Subcutaneous abdominal adipose tissue (tissue), 5 donors: ENCODE measurements around the gene SSC4D.
"Not testable (repeated sequence)": the region's sequence is repeated elsewhere in the genome, so short reads cannot be mapped to it uniquely, and the experiment has no call there.

Source experiments
- H3K27ac ChIP-seq: one replicate; pipeline ENCODE4 v1.7.0; 2013; ENCODE audit warnings: low read depth, mild to moderate bottlenecking, inconsistent platforms, low read length, moderate library complexity
- H3K27me3 ChIP-seq, 5 donors: one replicate each; pipeline ENCODE4 v1.7.0; 2013; ENCODE audit warnings: low read length in 5 of 5, inconsistent platforms in 1 of 5; ENCODE audit not compliant: control insufficient read depth in 5 of 5, insufficient read depth in 4 of 5
- H3K36me3 ChIP-seq, 5 donors: one replicate each; pipeline ENCODE4 v1.7.0; 2013; ENCODE audit warnings: low read length in 5 of 5; ENCODE audit not compliant: control insufficient read depth in 5 of 5, insufficient read depth in 5 of 5
- H3K4me1 ChIP-seq, 5 donors: one replicate each; pipeline ENCODE4 v1.7.0; 2013; ENCODE audit warnings: low read length in 5 of 5, mild to moderate bottlenecking in 3 of 5, moderate library complexity in 1 of 5; ENCODE audit not compliant: control insufficient read depth in 5 of 5, insufficient read depth in 5 of 5
- H3K4me3 ChIP-seq, 5 donors: one replicate each; pipeline ENCODE4 v1.7.0; 2013; ENCODE audit warnings: low read length in 5 of 5, low read depth in 1 of 5
- H3K9ac ChIP-seq, 5 donors: one replicate each; pipeline ENCODE4 v1.7.0; 2013; ENCODE audit warnings: low read length in 5 of 5, mild to moderate bottlenecking in 4 of 5, moderate library complexity in 3 of 5
- H3K9me3 ChIP-seq, 5 donors: one replicate each; pipeline ENCODE4 v1.7.0; 2013; ENCODE audit warnings: low read length in 5 of 5; ENCODE audit not compliant: control insufficient read depth in 5 of 5
- donor health status: healthy.
- donor health status: healthy.
- donor health status: healthy.
- donor health status: healthy.
- donor health status: healthy.

The SSC4D gene

DNA sequence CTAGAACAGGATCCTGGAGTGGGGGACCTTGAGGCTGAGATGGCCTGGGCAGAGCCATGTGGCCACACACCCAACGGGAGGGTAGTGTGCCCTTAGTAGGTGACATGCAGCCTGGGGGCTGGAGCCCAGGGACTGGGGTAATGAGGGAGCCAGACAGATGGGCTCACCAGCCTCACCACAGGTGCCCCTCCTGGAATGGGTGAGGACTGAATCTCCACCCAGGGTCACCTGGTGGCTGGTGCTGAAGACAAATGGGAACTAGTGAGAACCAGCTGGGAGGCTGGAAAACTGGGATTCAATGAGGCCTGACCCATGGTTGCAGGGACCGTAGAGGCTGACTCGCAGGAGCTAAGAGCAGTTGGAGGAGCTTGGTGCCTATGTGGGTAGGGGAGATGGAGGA is 21.3 kb upstream of the SSC4D start:
- Histone ChIP-seq H3K36me3 (peaks cover 0 to 3% (median 0%) of the 10 kb centered on the region in 5 donors), H3K9ac (no peak overlapping the region), H3K4me3 (no peak overlapping the region), H3K27ac (no peak overlapping the region), H3K9me3 (no peaks in the 10 kb centered on the region), H3K4me1 (peaks cover 0 to 8% (median 5%) of the 10 kb centered on the region in 5 donors), H3K27me3 (no peaks in the 10 kb centered on the region)

DNA sequence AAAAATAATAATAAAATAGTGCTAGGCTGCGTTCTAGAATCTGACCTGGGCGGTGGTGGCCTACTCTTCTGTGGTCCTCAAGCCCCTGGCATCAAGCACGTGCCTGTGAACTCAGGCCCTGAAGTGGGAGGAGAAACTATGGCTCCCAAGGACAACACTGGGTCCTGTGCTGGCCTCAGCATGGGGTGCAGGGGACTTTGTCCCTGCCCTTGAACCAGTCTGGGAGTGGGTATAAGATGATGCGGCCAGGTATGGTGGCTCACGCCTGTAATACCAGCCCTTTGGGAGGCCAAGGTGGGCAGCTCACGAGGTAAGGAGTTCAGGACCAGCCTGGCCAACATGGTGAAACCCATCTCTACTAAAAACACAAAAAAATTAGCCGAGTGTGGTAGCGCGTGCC is 20.7 kb upstream of the SSC4D start:
- Histone ChIP-seq H3K36me3 (peaks cover 0 to 3% (median 0%) of the 10 kb centered on the region in 5 donors), H3K27ac (no peak overlapping the region), H3K27me3 (no peaks in the 10 kb centered on the region), H3K4me3 (no peak overlapping the region), H3K9me3 (no peaks in the 10 kb centered on the region), H3K9ac (no peak overlapping the region), H3K4me1 (peaks cover 0 to 8% (median 5%) of the 10 kb centered on the region in 5 donors)

DNA sequence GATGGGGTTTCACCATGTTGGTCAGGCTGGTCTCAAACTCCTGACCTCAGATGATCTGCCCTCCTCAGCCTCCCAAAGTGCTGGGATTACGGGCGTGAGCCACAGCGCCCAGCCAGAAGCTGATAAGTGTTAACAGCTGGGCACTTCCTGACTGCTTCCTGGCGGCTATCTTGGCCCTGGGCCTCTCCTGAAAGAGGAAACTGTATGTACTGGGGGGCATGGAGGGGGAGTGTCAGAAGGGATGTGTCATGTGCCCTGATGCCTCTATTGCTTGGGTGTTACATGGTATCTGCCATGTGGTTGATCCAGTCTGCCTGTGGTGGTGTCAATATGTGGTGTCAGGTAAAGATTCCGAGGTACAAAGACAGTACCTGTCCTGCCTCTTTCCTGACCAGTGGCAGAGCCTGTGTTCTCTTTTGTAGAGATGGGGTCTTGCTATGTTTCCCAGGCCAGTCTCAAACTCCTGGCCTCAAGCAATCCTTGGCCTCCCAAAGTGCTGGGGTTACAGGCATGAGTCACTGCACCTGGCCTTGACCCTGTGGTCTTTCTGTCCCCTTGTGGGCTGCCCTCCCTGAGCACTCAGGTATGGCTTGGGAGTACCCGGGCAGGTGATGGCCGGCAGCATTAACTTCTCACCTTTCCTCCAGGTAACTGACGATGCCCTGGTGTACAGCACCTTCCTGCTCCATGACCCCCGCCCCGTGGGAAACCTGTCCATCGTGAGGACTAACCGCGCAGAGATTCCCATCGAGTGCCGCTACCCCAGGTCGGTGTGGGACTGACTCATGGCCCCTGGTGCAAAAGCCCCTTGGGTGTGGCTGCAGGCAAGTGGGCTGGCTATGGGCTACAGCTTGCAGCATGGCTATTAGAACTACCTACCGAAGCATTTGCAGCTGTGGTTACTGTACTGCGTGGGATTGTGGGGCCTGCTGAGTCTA is 19.6 kb upstream of the SSC4D start:
- Histone ChIP-seq H3K9me3 (no peaks in the 10 kb centered on the region), H3K9ac (no peak overlapping the region), H3K36me3 (no peaks in the 10 kb centered on the region), H3K4me1 (peaks cover 0 to 8% (median 5%) of the 10 kb centered on the region in 5 donors), H3K4me3 (no peak overlapping the region), H3K27ac (no peak overlapping the region), H3K27me3 (no peaks in the 10 kb centered on the region)

DNA sequence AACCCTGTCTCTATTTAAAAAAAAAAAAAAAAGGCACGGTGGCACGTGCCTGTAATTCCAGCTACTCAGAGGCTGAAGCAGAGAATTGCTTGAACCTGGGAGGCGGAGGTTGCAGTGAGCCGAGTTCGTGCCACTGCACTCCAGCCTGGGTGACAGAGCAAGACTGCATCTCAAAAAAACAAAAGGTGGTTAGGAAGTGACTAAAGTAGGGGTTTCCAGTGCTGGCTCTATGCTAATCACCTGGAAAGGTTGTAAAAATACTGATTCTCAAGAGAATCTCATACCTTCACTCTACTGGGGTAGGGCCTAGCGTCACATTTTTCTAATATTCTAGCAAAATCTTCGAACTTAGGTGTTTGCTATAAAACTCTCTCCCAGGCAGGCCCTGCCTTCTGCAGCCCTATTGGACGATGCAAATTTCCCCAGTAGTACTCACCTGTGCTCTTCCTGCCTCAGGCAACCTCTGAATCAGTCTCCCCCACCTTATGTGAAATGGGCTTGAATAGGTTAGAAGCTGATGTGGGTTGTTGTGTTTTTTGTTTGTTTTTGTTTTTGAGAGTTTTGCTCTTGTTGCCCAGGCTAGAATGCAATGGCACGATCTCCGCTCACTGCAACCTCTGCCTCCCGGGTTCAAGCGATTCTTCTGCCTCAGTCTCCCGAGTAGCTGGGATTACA is 18.8 kb upstream of the SSC4D start:
- H3K9me3 ChIP-seq: no peaks in the 10 kb centered on the region
- peaks cover 3 to 11% (median 7%) of the 10 kb centered on the region in 5 donors for H3K4me1 ChIP-seq
- H3K27me3 ChIP-seq: no peaks in the 10 kb centered on the region
- H3K4me3 ChIP-seq: no peak overlapping the region
- H3K36me3 ChIP-seq: no peaks in the 10 kb centered on the region
- no peak overlapping the region for H3K27ac ChIP-seq
- H3K9ac ChIP-seq: no peak overlapping the region

DNA sequence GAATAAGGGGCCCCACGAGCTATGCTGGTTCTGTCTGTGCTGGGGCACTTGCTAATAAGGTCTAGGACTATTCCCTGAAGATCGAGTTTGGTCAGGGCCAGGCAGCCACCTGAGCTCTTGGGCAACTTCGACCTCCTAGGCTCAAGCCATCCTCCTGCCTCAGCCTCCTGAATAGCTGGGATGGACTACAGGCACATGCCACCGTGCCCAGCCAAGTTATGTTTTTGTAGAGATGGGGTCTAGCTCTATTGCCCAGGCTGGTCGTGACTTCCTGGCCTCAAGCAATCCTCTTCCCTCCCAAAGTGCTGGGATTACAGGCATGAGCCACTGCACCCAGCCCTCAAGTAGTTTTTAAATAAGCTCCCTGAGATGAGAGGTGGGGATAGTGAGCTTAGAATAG is 18.1 kb upstream of the SSC4D start:
- Histone ChIP-seq H3K9ac (no peak overlapping the region), H3K36me3 (no peaks in the 10 kb centered on the region), H3K27me3 (no peaks in the 10 kb centered on the region), H3K4me3 (no peak overlapping the region), H3K4me1 (peaks cover 5 to 13% (median 7%) of the 10 kb centered on the region in 5 donors), H3K9me3 (no peaks in the 10 kb centered on the region), H3K27ac (no peak overlapping the region)

DNA sequence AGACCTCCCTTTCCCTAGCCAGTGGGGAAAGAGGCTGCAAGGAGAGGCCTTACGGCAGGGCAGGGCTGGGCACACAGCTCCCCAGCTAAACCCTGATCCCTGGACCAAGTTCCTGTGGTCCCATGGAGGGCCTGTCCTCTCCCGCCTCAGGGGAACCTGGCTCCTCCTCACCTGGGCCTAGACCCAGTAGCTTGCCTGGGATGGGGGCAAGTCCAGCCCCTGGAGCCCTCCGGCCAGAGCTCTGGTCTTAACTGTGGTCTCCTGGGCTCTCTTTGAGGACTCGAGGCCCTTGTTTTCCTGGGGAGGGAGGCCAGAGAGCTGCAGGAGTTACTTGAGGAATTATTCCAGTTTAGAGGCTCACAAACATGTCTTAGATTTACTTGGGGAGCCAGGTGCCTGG is 16.7 kb upstream of the SSC4D start:
- Histone ChIP-seq H3K9me3 (no peaks in the 10 kb centered on the region), H3K9ac (no peak overlapping the region), H3K4me3 (no peak overlapping the region), H3K36me3 (no peaks in the 10 kb centered on the region), H3K27ac (no peak overlapping the region), H3K27me3 (no peaks in the 10 kb centered on the region), H3K4me1 (peaks cover 5 to 13% (median 7%) of the 10 kb centered on the region in 5 donors)

DNA sequence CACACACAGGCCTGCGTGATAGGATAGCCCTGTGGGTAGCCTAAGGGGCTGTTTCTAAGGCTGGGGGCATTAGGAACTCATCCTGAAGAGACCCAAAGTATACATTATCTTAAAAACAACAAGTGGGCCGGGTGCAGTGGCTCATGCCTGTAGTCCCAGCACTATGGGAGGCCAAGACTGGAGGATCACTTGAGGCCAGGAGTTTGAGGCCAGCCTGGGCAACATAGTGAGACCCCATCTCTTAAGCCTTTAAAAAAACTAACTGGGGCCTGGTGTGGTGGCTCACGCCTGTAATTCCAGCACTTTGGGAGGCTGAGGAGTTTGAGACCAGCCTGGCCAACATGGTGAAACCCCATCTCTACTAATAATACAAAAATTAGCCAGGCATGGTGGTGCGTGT is 16.1 kb upstream of the SSC4D start:
- H3K9ac ChIP-seq, H3K27me3 ChIP-seq, H3K9me3 ChIP-seq, H3K36me3 ChIP-seq, H3K4me3 ChIP-seq, H3K27ac ChIP-seq: not testable (repeated sequence)
- H3K4me1 ChIP-seq: peaks cover 5 to 13% (median 7%) of the 10 kb centered on the region in 5 donors

DNA sequence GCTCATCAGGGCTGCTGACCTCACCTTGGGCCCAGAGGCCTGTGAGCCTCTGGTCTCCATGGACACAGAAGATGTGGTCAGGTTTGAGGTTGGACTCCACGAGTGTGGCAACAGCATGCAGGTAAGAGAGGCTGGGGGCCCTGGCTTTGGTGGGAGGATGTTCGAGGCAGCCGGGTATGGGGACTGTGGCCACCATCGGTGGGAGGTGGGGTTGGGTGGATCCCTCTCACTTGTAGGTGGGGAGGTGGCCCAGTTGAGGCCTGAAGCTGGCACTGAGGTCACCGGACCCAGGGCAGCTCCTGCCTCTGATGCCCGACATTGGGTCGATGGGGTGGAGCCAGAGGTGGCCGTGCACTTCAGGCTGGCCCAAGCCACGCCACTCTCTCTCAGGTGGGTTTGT is 15.7 kb upstream of the SSC4D start:
- peaks cover 5 to 13% (median 7%) of the 10 kb centered on the region in 5 donors for H3K4me1 ChIP-seq
- H3K9me3 ChIP-seq: peaks cover 0 to under 1% (median 0%) of the 10 kb centered on the region in 5 donors
- H3K4me3 ChIP-seq: no peak overlapping the region
- H3K27me3 ChIP-seq: no peaks in the 10 kb centered on the region
- H3K36me3 ChIP-seq: no peaks in the 10 kb centered on the region
- no peak overlapping the region for H3K9ac ChIP-seq
- H3K27ac ChIP-seq: no peak overlapping the region

DNA sequence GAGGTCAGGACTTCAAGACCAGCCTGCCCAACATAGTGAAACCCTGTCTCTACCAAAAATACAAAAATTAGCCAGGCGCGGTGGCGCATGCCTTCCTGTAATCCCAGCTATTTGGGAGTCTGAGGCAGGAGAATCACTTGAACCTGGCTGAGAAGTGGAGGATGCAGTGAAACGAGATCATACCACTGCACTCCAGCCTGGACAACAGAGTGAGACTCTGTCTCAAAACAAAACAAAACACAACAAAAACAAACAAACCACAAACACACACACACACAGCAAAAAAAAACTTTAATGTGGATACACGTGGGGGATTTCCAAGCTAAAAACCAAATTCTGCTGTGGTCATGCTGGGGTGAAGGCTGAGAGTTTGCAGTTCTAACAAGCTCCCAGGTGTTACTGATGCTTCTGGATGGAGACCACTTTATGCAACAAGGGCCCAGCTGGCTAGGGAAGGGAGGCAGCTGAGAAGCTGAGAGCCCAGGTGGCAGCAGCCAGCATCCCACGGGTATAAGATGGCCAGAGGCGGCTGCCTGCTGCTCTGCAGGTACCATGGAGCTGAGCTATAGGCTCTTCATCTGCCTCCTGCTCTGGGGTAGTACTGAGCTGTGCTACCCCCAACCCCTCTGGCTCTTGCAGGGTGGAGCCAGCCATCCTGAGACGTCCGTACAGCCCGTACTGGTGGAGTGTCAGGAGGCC is 15.1 kb upstream of the SSC4D start, which contains the start of gene ZP3:
TSS of gene ZP3 (plus strand) at position 538 of the 699 bp plus-strand sequence. CDS start at position 553, 15 bp downstream.
- Histone ChIP-seq H3K9ac (no peak within 1 kb of the TSS), H3K27ac (no peak within 1 kb of the TSS), H3K9me3 (peaks cover 0 to 4% (median 0%) of the 10 kb centered on the region in 5 donors), H3K4me3 (no peak within 1 kb of the TSS), H3K27me3 (no peaks in the 10 kb centered on the region), H3K4me1 (peaks cover 5 to 13% (median 7%) of the 10 kb centered on the region in 5 donors), H3K36me3 (no peaks in the 10 kb centered on the region)
